Peyer's patch (tissue), 4 donors: Measurements from ENCODE around the gene UPK3A.

Experiments used
- POLR2A ChIP-seq, 2 donors: fragments of 450-650 bp; IDR thresholded peaks; one replicate each; pipeline ENCODE4 v1.5.1; 2017; ENCODE audit warnings: antibody characterized with exemption in 2 of 2, mild to moderate bottlenecking in 2 of 2, moderate library complexity in 2 of 2
- TF ChIP-seq, protein P1 (sequence below), 6 experiments: fragments of 450-650 bp in 4 of 6; fragments of 200-600 bp in 2 of 6; sonication (generic) in 1 of 6; IDR thresholded peaks; one replicate each; pipeline ENCODE4 v1.5.1; 2017 to 2019; ENCODE audit warnings: antibody characterized with exemption in 6 of 6, mild to moderate bottlenecking in 3 of 6, moderate library complexity in 1 of 6

DNA sequence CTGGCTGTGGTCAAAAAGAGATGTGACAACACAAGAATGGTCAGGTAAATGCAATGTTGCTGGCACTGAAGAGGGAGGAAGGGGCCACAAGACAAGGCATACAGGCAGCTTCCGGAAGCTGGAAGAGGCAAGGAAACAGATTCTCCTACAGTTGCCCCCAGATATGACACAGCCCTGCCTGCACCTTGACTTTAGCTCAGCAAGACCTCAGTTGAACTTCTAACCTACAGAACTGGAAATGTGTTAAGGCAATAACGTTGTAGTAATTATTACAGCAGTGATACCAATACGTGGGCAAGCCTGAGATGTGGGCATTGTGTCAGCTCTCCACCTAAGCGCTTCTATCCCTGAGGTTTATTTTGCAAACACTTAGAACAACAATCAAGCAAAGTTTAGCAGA is 39.8 kb upstream of the UPK3A start:
- TF ChIP-seq, protein P1, sequence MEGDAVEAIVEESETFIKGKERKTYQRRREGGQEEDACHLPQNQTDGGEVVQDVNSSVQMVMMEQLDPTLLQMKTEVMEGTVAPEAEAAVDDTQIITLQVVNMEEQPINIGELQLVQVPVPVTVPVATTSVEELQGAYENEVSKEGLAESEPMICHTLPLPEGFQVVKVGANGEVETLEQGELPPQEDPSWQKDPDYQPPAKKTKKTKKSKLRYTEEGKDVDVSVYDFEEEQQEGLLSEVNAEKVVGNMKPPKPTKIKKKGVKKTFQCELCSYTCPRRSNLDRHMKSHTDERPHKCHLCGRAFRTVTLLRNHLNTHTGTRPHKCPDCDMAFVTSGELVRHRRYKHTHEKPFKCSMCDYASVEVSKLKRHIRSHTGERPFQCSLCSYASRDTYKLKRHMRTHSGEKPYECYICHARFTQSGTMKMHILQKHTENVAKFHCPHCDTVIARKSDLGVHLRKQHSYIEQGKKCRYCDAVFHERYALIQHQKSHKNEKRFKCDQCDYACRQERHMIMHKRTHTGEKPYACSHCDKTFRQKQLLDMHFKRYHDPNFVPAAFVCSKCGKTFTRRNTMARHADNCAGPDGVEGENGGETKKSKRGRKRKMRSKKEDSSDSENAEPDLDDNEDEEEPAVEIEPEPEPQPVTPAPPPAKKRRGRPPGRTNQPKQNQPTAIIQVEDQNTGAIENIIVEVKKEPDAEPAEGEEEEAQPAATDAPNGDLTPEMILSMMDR (IDR thresholded peaks at IDR 0.05): no peak
- no peak for TF ChIP-seq POLR2A (IDR thresholded peaks at IDR 0.05)
